Nephron (organoid): ENCODE data around the gene GGPS1.

Experiments used
- H3K27ac Mint-ChIP-seq, 3 experiments: 2 replicates each; pipeline ENCODE4 v1.8.0; 2020; ENCODE audit warnings: mixed read lengths in 3 of 3, mild to moderate bottlenecking in 2 of 3, moderate library complexity in 1 of 3
- H3K27me3 Mint-ChIP-seq: 2 replicates; pipeline ENCODE4 v1.8.0; 2021; ENCODE audit warnings: low read depth, mild to moderate bottlenecking, moderate library complexity, mixed read lengths
- H3K36me3 Mint-ChIP-seq: 2 replicates; pipeline ENCODE4 v1.8.0; 2020; ENCODE audit warnings: low read depth, mixed read lengths
- H3K4me1 Mint-ChIP-seq: 2 replicates; pipeline ENCODE4 v1.8.0; 2020; ENCODE audit warnings: mixed read lengths
- H3K4me3 Mint-ChIP-seq, 3 experiments: 2 replicates each; pipeline ENCODE4 v1.8.0; 2020; ENCODE audit warnings: mild to moderate bottlenecking in 3 of 3, mixed read lengths in 3 of 3, moderate library complexity in 2 of 3
- H3K9me3 Mint-ChIP-seq: 2 replicates; pipeline ENCODE4 v1.8.0; 2020; ENCODE audit warnings: mixed read lengths
- CTCF ChIP-seq, 3 experiments: fragments of 200-600 bp; sonication (generic); IDR thresholded peaks; one replicate each; pipeline ENCODE4 v1.5.0; 2021; ENCODE audit warnings: antibody characterized with exemption in 3 of 3; ENCODE audit not compliant: unreplicated experiment in 3 of 3

Gene GGPS1

DNA sequence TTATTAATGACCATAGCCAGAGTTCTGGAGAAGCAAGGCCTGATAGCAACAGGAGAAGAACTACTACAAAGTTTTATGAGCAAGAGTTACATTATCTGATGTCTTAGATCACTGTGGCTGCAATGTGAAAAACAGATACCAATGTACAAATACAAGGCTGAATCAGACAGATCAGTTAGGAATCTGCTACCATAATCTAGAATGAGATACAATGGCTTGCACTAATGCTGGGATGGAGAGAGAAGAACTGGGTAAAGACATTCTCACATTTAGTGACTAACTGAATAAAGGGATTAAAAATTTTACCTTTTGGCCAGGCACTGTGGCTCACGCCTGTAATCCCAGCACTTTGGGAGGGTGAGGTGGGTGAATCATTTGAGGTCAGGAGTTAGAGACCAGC lies 41.7 kb upstream of the GGPS1 start:
- H3K4me1 Mint-ChIP-seq: peaks cover 26% of the 10 kb centered on the region
- no peak overlapping the region for H3K4me3 Mint-ChIP-seq
- peaks cover 5% of the 10 kb centered on the region for H3K36me3 Mint-ChIP-seq
- no peaks in the 10 kb centered on the region for H3K27me3 Mint-ChIP-seq
- no peak for TF ChIP-seq CTCF (IDR thresholded peaks at IDR 0.05; ENCODE audit: unreplicated experiment in 3 of 3)
- no peak overlapping the region for H3K27ac Mint-ChIP-seq
- H3K9me3 Mint-ChIP-seq: no peaks in the 10 kb centered on the region

- H3K4me1 Mint-ChIP-seq: peaks cover 28% of the 10 kb centered on the region
- no peak for TF ChIP-seq CTCF (IDR thresholded peaks at IDR 0.05; ENCODE audit: unreplicated experiment in 3 of 3)
- no peaks in the 10 kb centered on the region for H3K27me3 Mint-ChIP-seq
- H3K36me3 Mint-ChIP-seq: peaks cover 5% of the 10 kb centered on the region
- H3K9me3 Mint-ChIP-seq: no peaks in the 10 kb centered on the region
- no peak overlapping the region for H3K27ac Mint-ChIP-seq
- no peak overlapping the region for H3K4me3 Mint-ChIP-seq
Observed at GRCh38 chr1:235287208-235287882, 41.0 kb upstream of the GGPS1 start.

- H3K4me3 Mint-ChIP-seq: no peak overlapping the region
- no peaks in the 10 kb centered on the region for H3K27me3 Mint-ChIP-seq
- no peaks in the 10 kb centered on the region for H3K9me3 Mint-ChIP-seq
- peaks cover 28% of the 10 kb centered on the region for H3K4me1 Mint-ChIP-seq
- H3K27ac Mint-ChIP-seq: no peak overlapping the region
- TF ChIP-seq CTCF (IDR thresholded peaks at IDR 0.05; ENCODE audit: unreplicated experiment in 3 of 3): no peak
- H3K36me3 Mint-ChIP-seq: peaks cover 5% of the 10 kb centered on the region
Observed at GRCh38 chr1:235289859-235290739, 38.3 kb upstream of the GGPS1 start.

GRCh38 chr1:235290740-235291502 lies 37.4 kb upstream of the GGPS1 start:
- Mint-ChIP-seq H3K4me3 (no peak overlapping the region), H3K27me3 (no peaks in the 10 kb centered on the region), H3K27ac (no peak overlapping the region), H3K4me1 (peaks cover 24% of the 10 kb centered on the region), H3K9me3 (peaks cover 3% of the 10 kb centered on the region), H3K36me3 (peaks cover 4% of the 10 kb centered on the region)
- TF ChIP-seq CTCF (IDR thresholded peaks at IDR 0.05; ENCODE audit: unreplicated experiment in 3 of 3): no peak

DNA sequence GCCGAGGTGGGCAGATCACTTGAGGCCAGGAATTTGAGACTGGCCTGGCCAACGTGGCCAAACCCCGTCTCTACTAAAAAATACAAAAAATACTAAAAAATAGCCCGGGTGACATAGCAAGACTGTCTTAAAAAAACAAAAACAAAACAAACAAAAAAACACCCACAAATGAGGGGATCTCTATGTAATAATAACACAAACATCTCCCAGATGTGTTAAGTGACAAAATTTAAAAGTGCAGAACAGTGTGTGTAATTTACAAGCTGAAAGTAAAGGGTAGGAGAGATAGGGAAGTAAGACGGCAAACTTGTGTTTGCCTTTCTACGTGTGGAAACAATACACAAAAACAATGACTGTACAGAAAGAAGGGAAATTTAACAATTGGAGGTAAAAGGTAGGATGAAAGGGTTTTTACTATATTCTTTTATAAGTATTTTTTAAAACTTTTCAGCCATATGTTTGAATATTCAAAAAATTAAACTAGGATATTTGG lies 36.7 kb upstream of the GGPS1 start:
- TF ChIP-seq CTCF (IDR thresholded peaks at IDR 0.05; ENCODE audit: unreplicated experiment in 3 of 3): no peak

More for the DNA sequence above, 36.7 kb upstream of the GGPS1 start:
- H3K27ac Mint-ChIP-seq: peak overlapping the region in 1 of 3 experiments; percentile 11
- H3K9me3 Mint-ChIP-seq: peaks cover 4% of the 10 kb centered on the region
- peaks cover 5% of the 10 kb centered on the region for H3K36me3 Mint-ChIP-seq
- H3K4me1 Mint-ChIP-seq: peaks cover 24% of the 10 kb centered on the region
- H3K27me3 Mint-ChIP-seq: no peaks in the 10 kb centered on the region
- no peak overlapping the region for H3K4me3 Mint-ChIP-seq
